Suppressor macrophage (primary cell): ENCODE data around the gene ELMO1.

Experiments
- DNase-seq, 4 experiments: peaks; one replicate each; pipeline ENCODE4 v3.0.0-alpha.2; 2020 to 2022

ELMO1 gene

GRCh38 chr7:37216156-37216852 lies 232.4 kb downstream of the ELMO1 start:
- peak; percentile 13 to 59 (median 40) for DNase-seq

DNA sequence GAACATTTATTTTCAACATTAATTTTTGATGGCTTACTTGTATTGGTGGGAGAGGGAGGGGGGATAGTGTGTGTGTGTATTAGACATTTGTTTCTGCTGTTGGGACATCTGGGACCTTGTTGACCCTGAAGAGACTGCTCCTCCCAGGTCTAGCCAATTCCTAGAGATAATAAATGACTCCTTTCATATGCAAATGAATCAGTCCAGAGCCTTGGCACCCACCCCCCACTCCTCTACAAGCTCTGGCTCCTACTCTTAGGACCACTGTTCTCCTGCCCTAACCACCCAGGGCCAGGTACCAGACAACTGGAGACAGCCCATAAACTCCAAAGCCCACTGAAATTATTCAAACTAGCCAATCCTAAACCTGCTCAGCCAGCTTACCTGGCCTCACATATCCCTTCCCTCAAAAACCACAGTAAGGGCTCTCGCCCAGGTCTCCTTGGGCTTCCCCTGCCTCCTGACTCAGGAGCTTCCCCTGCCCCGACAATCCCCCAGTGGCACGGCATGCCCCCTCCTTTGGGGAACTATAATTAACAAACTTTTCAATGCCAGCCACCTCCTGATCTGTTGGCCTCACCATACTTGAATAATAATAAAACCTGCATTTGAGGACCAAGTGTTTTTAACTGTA lies 233.3 kb downstream of the ELMO1 start:
- no peak for DNase-seq

GRCh38 chr7:37212556-37212955 lies 236.1 kb downstream of the ELMO1 start:
- DNase-seq, result no peak

DNA sequence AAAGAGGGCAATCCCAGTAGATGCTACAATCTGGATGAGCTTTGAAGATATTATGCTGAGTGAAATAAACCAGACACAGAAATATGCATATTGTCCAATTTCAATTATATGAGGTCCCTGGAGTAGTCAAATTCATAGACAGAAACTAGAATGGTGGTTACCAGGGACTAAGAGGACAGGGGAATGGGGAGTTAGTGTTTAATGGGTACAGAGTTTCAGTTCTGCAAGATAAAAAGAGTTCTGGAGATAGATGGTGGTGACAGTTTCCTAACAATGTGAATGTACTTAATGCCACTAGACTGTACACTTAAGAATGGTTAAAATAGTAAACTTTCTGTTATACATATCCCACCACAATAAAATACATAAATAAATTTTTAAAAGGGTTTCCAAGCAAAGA lies 236.6 kb downstream of the ELMO1 start:
- DNase-seq, result no peak

GRCh38 chr7:37211097-37211880 lies 237.4 kb downstream of the ELMO1 start:
- DNase-seq, result no peak

GRCh38 chr7:37209195-37209594 lies 239.5 kb downstream of the ELMO1 start:
- no peak for DNase-seq

DNA sequence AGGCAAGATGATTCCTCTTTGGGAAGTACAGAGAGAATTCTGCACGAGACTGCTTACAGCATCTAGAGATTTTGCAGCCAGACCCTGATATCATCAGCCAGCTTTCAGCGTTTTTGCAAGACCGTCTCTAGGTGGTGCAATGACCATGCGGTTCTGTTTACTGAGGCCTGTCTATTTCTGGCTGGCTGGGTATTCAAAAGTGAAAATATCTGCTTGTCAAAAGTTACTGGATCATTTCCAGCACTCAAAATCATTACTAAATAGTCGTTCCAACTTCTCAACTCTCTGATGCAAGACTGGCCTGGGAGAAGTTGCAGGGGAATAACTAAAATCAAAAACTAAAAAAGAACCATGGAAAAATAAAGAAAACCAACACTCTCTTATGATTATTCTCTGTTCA lies 240.1 kb downstream of the ELMO1 start:
- DNase-seq, result peak; percentile 75 to 84 (median 83)

- DNase-seq, result no peak
Measured at GRCh38 chr7:37206192-37206591, 242.5 kb downstream of the ELMO1 start.

DNA sequence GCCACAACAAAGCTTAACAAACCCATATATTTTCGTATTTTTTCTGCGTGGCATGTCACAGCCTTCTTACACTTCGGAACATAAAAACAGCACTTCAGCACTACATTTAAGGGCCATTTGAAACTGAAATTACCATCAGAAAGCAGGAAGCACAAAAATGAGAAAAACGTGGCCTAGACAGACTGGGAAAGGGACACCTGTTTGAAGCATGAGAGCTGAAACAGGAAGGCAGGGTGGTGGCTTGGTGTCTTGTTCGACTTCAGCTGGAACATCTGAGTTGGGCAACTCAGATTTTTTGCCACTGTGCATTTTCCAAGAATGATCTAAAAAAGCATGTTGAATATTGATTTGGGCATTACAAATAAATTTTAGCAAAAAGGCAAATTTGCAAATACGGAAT lies 243.2 kb downstream of the ELMO1 start:
- DNase-seq, result no peak

- DNase-seq, result no peak
Measured at GRCh38 chr7:37201876-37202198, 246.8 kb downstream of the ELMO1 start.

DNA sequence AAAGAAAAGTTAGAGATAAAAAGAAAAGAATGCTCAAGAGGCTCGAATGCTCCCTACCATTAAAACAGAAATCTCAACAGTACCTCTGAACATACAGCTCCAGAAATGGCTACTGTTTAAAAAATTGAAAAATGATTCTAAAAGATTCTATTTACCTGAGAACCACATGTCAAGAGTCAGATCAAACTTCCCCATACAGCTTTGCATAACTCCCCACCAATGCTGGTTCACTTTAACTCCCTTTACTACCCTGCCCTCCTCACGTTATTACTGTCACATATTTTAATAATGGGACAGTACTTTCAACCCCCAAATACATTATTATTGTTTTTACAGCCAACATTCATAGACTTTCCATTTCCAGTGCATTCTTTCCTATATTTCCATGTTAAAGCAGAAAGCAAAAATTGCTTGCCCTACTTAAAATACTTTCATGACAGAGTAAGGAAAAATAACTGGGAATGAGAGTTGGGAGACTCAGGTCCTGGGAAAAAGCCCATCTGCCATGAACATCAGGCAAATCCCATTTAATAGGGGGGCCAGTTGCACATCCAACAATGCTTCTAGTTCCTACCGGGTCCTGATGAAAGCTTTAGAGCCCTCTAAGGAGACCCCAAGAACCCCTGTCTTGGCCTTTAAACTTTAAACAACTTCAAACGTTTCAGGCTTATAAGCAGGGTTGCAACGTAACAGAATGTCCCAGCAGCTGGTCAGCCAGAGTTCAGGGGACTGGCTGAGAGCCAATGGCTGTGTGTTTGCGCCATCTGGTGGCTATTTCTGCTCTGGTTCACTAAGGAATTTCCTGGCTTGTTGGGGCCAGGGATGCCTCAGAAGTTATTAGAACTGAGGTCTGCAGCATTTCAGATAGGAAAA lies 247.4 kb downstream of the ELMO1 start:
- DNase-seq, result peak; percentile 81 to 87 (median 86)

GRCh38 chr7:37198906-37199485 lies 249.7 kb downstream of the ELMO1 start:
- DNase-seq, result peak; percentile 74 to 89 (median 82)

- no peak for DNase-seq
Measured at GRCh38 chr7:37198041-37198905, 250.4 kb downstream of the ELMO1 start.

GRCh38 chr7:37197108-37197507 lies 251.6 kb downstream of the ELMO1 start:
- no peak for DNase-seq

GRCh38 chr7:37196676-37197075 lies 252.0 kb downstream of the ELMO1 start:
- no peak for DNase-seq

GRCh38 chr7:37195388-37195787 lies 253.3 kb downstream of the ELMO1 start:
- no peak for DNase-seq

GRCh38 chr7:37194943-37195342 lies 253.7 kb downstream of the ELMO1 start:
- no peak for DNase-seq

DNA sequence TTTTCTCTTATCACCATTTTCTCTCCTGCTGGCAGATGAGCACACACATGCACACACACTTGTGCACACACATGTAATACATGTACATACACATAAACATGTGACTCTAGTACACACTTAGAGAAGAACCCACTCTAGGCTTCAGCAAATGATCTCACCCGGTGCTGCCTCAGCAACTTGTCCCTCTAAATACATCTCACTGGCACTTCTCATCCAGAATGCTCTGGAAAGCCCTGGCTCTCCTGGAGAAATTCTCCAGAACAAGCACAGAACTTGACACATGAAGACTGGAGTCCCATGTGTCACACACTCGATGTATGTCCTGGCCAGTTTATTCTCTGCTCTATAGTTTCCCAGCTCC lies 254.9 kb downstream of the ELMO1 start:
- DNase-seq, result no peak

- DNase-seq, result no peak
Measured at GRCh38 chr7:37193087-37193774, 255.4 kb downstream of the ELMO1 start.

DNA sequence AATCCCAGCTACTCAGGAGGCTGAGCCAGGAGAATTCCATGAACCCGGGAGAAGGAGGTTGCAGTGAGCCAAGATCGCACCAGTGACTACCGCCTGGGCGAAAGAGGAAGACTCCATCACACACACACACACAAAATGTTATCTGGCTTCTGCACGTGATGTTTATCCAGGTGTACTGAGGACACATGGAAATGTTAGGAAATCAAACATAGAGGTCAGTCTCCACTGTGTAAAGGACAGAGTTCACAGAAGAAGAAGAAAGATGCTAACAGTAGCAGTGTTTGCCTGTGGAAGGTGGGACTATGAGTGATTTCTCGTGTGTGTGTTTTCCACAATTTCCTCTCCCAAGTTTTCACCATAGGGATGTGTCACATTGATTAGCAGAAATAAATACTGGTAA lies 256.9 kb downstream of the ELMO1 start:
- DNase-seq, result no peak

- DNase-seq, result no peak
Measured at GRCh38 chr7:37187179-37187578, 261.5 kb downstream of the ELMO1 start.
